SW480 (cell line): ENCODE results near the gene PMVK.

ENCODE experiments used
- DNase-seq: peaks from one replicate; pipeline ENCODE4 v3.0.0-alpha.2; 2016; ENCODE audit warnings: low spot score

Gene PMVK

GRCh38 chr1:154878371-154879037 lies 58.0 kb downstream of the PMVK start:
- peak; percentile 53 for DNase-seq

GRCh38 chr1:154877370-154877974 lies 59.0 kb downstream of the PMVK start:
- peak; percentile 25 for DNase-seq

GRCh38 chr1:154876842-154877369 lies 59.6 kb downstream of the PMVK start:
- no peak for DNase-seq
